Breast epithelium (tissue), 3 donors: ENCODE data around the gene KAT5.

ENCODE experiments used
- POLR2A ChIP-seq: fragments of 450-650 bp; IDR thresholded peaks from one replicate; pipeline ENCODE4 v1.6.1; 2016; ENCODE audit warnings: antibody characterized with exemption, mild to moderate bottlenecking, moderate library complexity
- TF ChIP-seq, protein P1 (sequence below), 3 donors: fragments of 450-650 bp; IDR thresholded peaks; one replicate each; pipeline ENCODE4 v1.5.1; 2016 to 2017; ENCODE audit warnings: antibody characterized with exemption in 3 of 3, mild to moderate bottlenecking in 3 of 3, moderate library complexity in 3 of 3

DNA sequence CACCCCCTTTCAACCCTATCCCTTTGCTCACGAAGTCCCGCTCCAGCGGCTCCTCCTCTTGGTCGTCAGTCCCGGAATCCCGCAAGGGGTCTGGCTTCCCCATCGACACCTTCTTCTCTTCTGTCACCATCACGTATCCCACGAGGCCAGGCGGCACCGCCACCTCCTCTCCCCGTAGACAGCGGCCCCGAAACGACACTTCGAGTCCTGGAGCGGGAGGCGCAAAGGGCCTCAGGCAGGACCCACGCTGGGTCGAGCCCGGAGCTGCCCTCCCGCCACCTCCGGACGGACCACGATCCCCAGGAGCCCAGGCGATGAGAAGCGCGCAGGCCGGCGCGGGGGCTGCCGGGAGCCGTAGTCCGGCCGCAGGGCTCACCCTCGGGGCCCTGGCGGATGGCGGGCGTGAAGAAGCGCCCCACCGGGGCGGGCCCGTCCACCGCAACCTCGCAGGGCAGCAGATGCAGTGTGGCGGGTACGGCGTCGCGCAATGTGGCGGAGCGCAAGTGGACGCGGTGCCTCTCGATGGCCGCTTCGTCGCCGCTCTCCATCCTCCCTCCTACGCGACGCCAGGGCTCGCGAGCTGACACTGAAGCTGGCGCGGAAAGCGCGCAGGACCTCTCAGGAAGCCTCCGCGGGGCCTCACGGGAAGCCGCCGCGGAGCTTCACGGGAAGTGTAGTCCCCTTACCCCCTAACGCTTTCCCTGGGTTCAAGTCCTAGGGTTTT lies 8.3 kb downstream of the KAT5 start, which contains the start of gene RNASEH2C:
- TF ChIP-seq POLR2A: peak; percentile 37
- TF ChIP-seq, protein P1, sequence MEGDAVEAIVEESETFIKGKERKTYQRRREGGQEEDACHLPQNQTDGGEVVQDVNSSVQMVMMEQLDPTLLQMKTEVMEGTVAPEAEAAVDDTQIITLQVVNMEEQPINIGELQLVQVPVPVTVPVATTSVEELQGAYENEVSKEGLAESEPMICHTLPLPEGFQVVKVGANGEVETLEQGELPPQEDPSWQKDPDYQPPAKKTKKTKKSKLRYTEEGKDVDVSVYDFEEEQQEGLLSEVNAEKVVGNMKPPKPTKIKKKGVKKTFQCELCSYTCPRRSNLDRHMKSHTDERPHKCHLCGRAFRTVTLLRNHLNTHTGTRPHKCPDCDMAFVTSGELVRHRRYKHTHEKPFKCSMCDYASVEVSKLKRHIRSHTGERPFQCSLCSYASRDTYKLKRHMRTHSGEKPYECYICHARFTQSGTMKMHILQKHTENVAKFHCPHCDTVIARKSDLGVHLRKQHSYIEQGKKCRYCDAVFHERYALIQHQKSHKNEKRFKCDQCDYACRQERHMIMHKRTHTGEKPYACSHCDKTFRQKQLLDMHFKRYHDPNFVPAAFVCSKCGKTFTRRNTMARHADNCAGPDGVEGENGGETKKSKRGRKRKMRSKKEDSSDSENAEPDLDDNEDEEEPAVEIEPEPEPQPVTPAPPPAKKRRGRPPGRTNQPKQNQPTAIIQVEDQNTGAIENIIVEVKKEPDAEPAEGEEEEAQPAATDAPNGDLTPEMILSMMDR (IDR thresholded peaks at IDR 0.05): no peak
